Sigmoid colon (tissue), 7 donors: Measurements from ENCODE around the gene TSSK2. TPM values are rescaled to one million over a fixed set of nuclear protein-coding genes. Genes with fewer than 3 reads are reported as not detected.

Source experiments
- DNase-seq: peaks from one replicate; pipeline ENCODE4 v3.0.0-alpha.2; 2019
- H3K27ac ChIP-seq, 4 donors: fragments of 200-600 bp; sonication (generic); one replicate each; pipeline ENCODE4 v1.5.1; 2016 to 2019; ENCODE audit warnings: mild to moderate bottlenecking in 1 of 4
- H3K27me3 ChIP-seq, 3 donors: fragments of 200-600 bp; sonication (generic); one replicate each; pipeline ENCODE4 v1.5.1; 2019; ENCODE audit warnings: mild to moderate bottlenecking in 1 of 3
- H3K36me3 ChIP-seq, 4 donors: fragments of 200-600 bp; sonication (generic); one replicate each; pipeline ENCODE4 v1.5.1; 2016 to 2019
- H3K4me1 ChIP-seq, 4 donors: fragments of 200-600 bp; sonication (generic); one replicate each; pipeline ENCODE4 v1.5.1; 2017 to 2019
- H3K4me3 ChIP-seq, 4 donors: fragments of 200-600 bp; sonication (generic); one replicate each; pipeline ENCODE4 v1.5.1; 2017 to 2019; ENCODE audit warnings: mild to moderate bottlenecking in 2 of 4, moderate library complexity in 1 of 4
- H3K9me3 ChIP-seq, 4 donors: fragments of 200-600 bp in 3 of 4; sonication (generic) in 3 of 4; one replicate each; pipeline versions ENCODE4 v1.5.1 to v1.6.1; 2013 to 2019
- CTCF ChIP-seq, 4 experiments: fragments of 450-650 bp in 3 of 4; fragments of 200-600 bp in 1 of 4; IDR thresholded peaks; one replicate each; pipeline ENCODE4 v1.5.1; 2016 to 2019; ENCODE audit warnings: antibody characterized with exemption in 4 of 4, mild to moderate bottlenecking in 3 of 4, moderate library complexity in 2 of 4
- EP300 ChIP-seq, 4 donors: sonication (generic); formaldehyde crosslinking; IDR thresholded peaks; one replicate each; pipeline ENCODE4 v1.6.1; 2017; ENCODE audit warnings: antibody characterized with exemption in 4 of 4
- POLR2A ChIP-seq, 2 donors: fragments of 450-650 bp; IDR thresholded peaks; one replicate each; pipeline ENCODE4 v1.6.1; 2016; ENCODE audit warnings: antibody characterized with exemption in 2 of 2, mild to moderate bottlenecking in 2 of 2, moderate library complexity in 2 of 2
- POLR2AphosphoS5 ChIP-seq, 4 donors: sonication (generic); formaldehyde crosslinking; IDR thresholded peaks; one replicate each; pipeline ENCODE4 v1.6.1; 2017; ENCODE audit warnings: antibody characterized with exemption in 4 of 4
- WGBS, 2 donors: extraction: QIAGEN DNeasy Blood & Tissue Kit; methylation state at CpG; one replicate each; pipeline ENCODE4 v1.1.7; 2013; 5-methylcytosine and 5-hydroxymethylcytosine counted together
- intact Hi-C: fragments of 100-400 bp; cut with DNase I; formaldehyde crosslinking; loops from one replicate; pipeline ENCODE4 v1.15.1; 2023
- polyA plus RNA-seq, 3 donors: library from polyadenylated mRNA; stranded (reverse); fragments of 200-250 nt; gene quantifications; one replicate each; pipeline ENCODE4 v1.2.3, GENCODE V29; 2013
- total RNA-seq, 4 donors: library from RNA; depleted of rRNA; stranded (reverse); fragments of >200 nt; gene quantifications; one replicate each; pipeline ENCODE4 v1.1.0, GENCODE V29; 2016
- donor health status: healthy with polysubstance abuse.
- donor health status: Bipolar disorder and iron deficiency.
- donor health status: healthy.

The TSSK2 gene
- total and polyA plus RNA-seq, 7 donors: 0.12 TPM; not detected in 6

DNA sequence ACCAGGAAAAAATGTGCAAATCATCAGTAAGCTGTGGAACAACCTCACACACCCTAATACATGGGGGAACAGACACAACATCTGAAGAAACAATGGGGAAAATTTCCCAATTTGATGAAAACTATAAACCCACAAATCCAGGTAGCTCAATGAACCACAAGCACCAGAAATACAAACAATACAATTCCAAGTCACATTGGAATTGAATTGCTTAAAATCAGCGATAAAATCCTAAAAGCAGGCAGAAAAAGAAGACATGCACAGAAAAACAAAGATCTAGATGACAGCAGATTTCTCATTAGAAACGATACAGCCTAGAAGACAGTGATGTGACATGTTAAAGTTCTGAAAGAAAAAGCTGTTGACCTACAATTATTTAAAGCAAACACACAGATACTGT lies 40.9 kb upstream of the TSSK2 start:
- no peak overlapping the region for H3K4me3 ChIP-seq
- H3K4me1 ChIP-seq: peaks cover 0 to 7% (median 2%) of the 10 kb centered on the region in 4 donors
- H3K36me3 ChIP-seq: peaks cover 0 to 25% (median 6%) of the 10 kb centered on the region in 4 donors
- intact Hi-C loops: no loop called here
- H3K27ac ChIP-seq: no peak overlapping the region
- 86 to 96% methylated on average over 2 of the region's 2 CpGs for WGBS, 2 donors
- DNase-seq: no peak
- H3K27me3 ChIP-seq: no peaks in the 10 kb centered on the region
- H3K9me3 ChIP-seq: no peaks in the 10 kb centered on the region
- TF ChIP-seq POLR2A (IDR thresholded peaks at IDR 0.05): no peak
- no peak for TF ChIP-seq CTCF (IDR thresholded peaks at IDR 0.05)
- TF ChIP-seq POLR2AphosphoS5 (IDR thresholded peaks at IDR 0.05): no peak
- no peak for TF ChIP-seq EP300 (IDR thresholded peaks at IDR 0.05)

DNA sequence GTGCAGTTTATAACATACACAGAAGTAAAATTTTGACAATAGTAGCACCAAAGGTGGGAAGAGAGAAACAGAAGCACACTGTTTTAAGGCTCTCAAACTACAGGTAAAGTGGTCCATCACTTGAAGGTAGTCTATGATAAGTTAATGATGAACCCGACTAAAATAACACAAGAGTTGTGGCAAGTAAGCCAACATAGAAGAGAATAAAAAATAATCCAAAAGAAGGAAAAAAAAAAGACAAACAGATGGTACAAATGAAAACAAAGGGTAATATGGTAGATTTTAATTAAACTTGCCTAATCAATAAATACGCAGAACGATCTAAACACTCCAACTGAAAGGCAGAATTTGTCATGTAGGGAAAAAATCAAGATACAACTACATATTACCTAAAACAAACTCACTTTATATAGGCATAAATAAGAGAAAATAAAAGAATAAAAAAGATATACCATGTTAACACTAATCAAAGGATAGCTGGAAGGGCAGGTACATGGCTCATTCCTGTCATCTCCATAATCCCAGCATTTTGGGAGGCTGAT lies 40.5 kb upstream of the TSSK2 start:
- Histone ChIP-seq H3K27me3 (no peaks in the 10 kb centered on the region), H3K9me3 (no peaks in the 10 kb centered on the region), H3K4me3 (no peak overlapping the region), H3K27ac (no peak overlapping the region), H3K36me3 (peaks cover 0 to 25% (median 6%) of the 10 kb centered on the region in 4 donors), H3K4me1 (peaks cover 0 to 7% (median 0%) of the 10 kb centered on the region in 4 donors)
- DNase-seq: no peak
- 61 to 98% methylated on average over 3 of the region's 3 CpGs for WGBS, 2 donors
- TF ChIP-seq POLR2A (IDR thresholded peaks at IDR 0.05) (no peak), CTCF (IDR thresholded peaks at IDR 0.05) (no peak), EP300 (IDR thresholded peaks at IDR 0.05) (no peak), POLR2AphosphoS5 (IDR thresholded peaks at IDR 0.05) (no peak)
- intact Hi-C loops: no loop called here

- H3K9me3 ChIP-seq: no peaks in the 10 kb centered on the region
- H3K4me1 ChIP-seq: peaks cover 0 to 5% (median 0%) of the 10 kb centered on the region in 4 donors
- no peak overlapping the region for H3K4me3 ChIP-seq
- peaks cover 0 to 15% (median 6%) of the 10 kb centered on the region in 4 donors for H3K36me3 ChIP-seq
- TF ChIP-seq POLR2A (IDR thresholded peaks at IDR 0.05) (no peak), POLR2AphosphoS5 (IDR thresholded peaks at IDR 0.05) (no peak), EP300 (IDR thresholded peaks at IDR 0.05) (no peak), CTCF (IDR thresholded peaks at IDR 0.05) (no peak)
- no peak overlapping the region for H3K27ac ChIP-seq
- no peaks in the 10 kb centered on the region for H3K27me3 ChIP-seq
- WGBS, 2 donors: 97 to 98% methylated on average over 4 of the region's 4 CpGs
- no peak for DNase-seq
- intact Hi-C loops: no loop called here
Observed at GRCh38 chr22:19092725-19093124, 38.4 kb upstream of the TSSK2 start.

- no peak overlapping the region for H3K27ac ChIP-seq
- no peaks in the 10 kb centered on the region for H3K36me3 ChIP-seq
- no peaks in the 10 kb centered on the region for H3K9me3 ChIP-seq
- 96 to 97% methylated on average over 4 of the region's 4 CpGs for WGBS, 2 donors
- H3K27me3 ChIP-seq: no peaks in the 10 kb centered on the region
- peaks cover 0 to 9% (median 0%) of the 10 kb centered on the region in 4 donors for H3K4me1 ChIP-seq
- no peak overlapping the region for H3K4me3 ChIP-seq
- TF ChIP-seq EP300 (IDR thresholded peaks at IDR 0.05) (no peak), POLR2A (IDR thresholded peaks at IDR 0.05) (no peak), CTCF (IDR thresholded peaks at IDR 0.05) (no peak), POLR2AphosphoS5 (IDR thresholded peaks at IDR 0.05) (no peak)
- intact Hi-C loops: no loop called here
- DNase-seq: no peak
Observed at GRCh38 chr22:19094393-19094997, 36.6 kb upstream of the TSSK2 start.
